ENCODE results near the gene GSN.

DNA sequence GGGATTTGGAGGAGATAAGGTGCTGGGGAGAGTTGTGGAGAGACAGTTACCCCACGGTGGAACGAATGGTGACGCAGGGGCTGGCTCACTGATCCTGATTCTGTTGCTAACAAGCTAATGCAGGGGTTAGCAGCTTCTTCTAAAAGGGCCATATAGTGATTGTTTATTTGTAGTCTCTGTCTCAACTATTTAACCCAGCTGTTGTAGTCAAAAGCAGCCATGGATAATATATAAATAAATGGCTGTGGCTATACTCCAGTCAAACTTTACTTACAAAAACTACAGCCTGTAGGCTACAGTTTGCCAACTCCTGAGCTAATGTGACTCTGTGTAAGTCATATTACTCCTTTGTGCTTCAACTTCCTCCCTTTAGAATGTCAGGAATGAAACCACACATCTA is 80.3 kb downstream of the GSN start:
- TF ChIP-seq, protein P1, sequence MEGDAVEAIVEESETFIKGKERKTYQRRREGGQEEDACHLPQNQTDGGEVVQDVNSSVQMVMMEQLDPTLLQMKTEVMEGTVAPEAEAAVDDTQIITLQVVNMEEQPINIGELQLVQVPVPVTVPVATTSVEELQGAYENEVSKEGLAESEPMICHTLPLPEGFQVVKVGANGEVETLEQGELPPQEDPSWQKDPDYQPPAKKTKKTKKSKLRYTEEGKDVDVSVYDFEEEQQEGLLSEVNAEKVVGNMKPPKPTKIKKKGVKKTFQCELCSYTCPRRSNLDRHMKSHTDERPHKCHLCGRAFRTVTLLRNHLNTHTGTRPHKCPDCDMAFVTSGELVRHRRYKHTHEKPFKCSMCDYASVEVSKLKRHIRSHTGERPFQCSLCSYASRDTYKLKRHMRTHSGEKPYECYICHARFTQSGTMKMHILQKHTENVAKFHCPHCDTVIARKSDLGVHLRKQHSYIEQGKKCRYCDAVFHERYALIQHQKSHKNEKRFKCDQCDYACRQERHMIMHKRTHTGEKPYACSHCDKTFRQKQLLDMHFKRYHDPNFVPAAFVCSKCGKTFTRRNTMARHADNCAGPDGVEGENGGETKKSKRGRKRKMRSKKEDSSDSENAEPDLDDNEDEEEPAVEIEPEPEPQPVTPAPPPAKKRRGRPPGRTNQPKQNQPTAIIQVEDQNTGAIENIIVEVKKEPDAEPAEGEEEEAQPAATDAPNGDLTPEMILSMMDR (IDR thresholded peaks at IDR 0.05) = no peak
- TF ChIP-seq JUN (IDR thresholded peaks at IDR 0.05) = no peak
- TF ChIP-seq, protein P2, sequence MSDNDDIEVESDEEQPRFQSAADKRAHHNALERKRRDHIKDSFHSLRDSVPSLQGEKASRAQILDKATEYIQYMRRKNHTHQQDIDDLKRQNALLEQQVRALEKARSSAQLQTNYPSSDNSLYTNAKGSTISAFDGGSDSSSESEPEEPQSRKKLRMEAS (IDR thresholded peaks at IDR 0.05) = no peak
- TF ChIP-seq, protein P3, sequence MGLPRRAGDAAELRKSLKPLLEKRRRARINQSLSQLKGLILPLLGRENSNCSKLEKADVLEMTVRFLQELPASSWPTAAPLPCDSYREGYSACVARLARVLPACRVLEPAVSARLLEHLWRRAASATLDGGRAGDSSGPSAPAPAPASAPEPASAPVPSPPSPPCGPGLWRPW (IDR thresholded peaks at IDR 0.05) = no peak
- TF ChIP-seq, protein P4, sequence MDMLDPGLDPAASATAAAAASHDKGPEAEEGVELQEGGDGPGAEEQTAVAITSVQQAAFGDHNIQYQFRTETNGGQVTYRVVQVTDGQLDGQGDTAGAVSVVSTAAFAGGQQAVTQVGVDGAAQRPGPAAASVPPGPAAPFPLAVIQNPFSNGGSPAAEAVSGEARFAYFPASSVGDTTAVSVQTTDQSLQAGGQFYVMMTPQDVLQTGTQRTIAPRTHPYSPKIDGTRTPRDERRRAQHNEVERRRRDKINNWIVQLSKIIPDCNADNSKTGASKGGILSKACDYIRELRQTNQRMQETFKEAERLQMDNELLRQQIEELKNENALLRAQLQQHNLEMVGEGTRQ (IDR thresholded peaks at IDR 0.05) = no peak

Data from A549 (cell line).